Stimulated activated CD4-positive, alpha-beta T cell treated with anti-CD3 and anti-CD28 coated beads, Interleukin-12 subunit alpha, Interleukin-12 subunit beta, amount 100 ng/mL, for 4 hours (primary cell): ENCODE measurements around the gene DNMT3A.
A peak's percentile ranks its signal among the peaks of the same experiment; 100 is the strongest.

Source experiments
- DNase-seq: peaks from one replicate; pipeline ENCODE4 v3.0.0-alpha.2; 2020

Gene DNMT3A

GRCh38 chr2:25323610-25324189 lies 18.0 kb downstream of the DNMT3A start:
- DNase-seq: no peak

- no peak for DNase-seq
Measured at GRCh38 chr2:25323042-25323514, 18.6 kb downstream of the DNMT3A start.

- DNase-seq: no peak
Measured at GRCh38 chr2:25322312-25322711, 19.4 kb downstream of the DNMT3A start.

GRCh38 chr2:25320077-25320476 lies 21.6 kb downstream of the DNMT3A start:
- DNase-seq: no peak

GRCh38 chr2:25316101-25316500 lies 25.6 kb downstream of the DNMT3A start:
- no peak for DNase-seq

GRCh38 chr2:25315316-25315680 lies 26.4 kb downstream of the DNMT3A start:
- DNase-seq: no peak

- DNase-seq: peak; percentile 88
Measured at GRCh38 chr2:25314514-25315315, 27.0 kb downstream of the DNMT3A start.

GRCh38 chr2:25313711-25314513 lies 27.8 kb downstream of the DNMT3A start:
- DNase-seq: no peak

GRCh38 chr2:25312958-25313710 lies 28.6 kb downstream of the DNMT3A start:
- peak; percentile 51 for DNase-seq

- DNase-seq: no peak
Measured at GRCh38 chr2:25311865-25312575, 29.7 kb downstream of the DNMT3A start.

- DNase-seq: no peak
Measured at GRCh38 chr2:25310965-25311864, 30.5 kb downstream of the DNMT3A start.

GRCh38 chr2:25310709-25310964 lies 31.1 kb downstream of the DNMT3A start:
- no peak for DNase-seq

- peak; percentile 68 for DNase-seq
Measured at GRCh38 chr2:25309402-25309801, 32.3 kb downstream of the DNMT3A start.

GRCh38 chr2:25308599-25308998 lies 33.1 kb downstream of the DNMT3A start:
- no peak for DNase-seq

- DNase-seq: no peak
Measured at GRCh38 chr2:25307949-25308557, 33.7 kb downstream of the DNMT3A start.

GRCh38 chr2:25306777-25307368 lies 34.9 kb downstream of the DNMT3A start:
- DNase-seq: no peak

GRCh38 chr2:25305775-25306174 lies 36.0 kb downstream of the DNMT3A start:
- DNase-seq: no peak

GRCh38 chr2:25304826-25305596 lies 36.7 kb downstream of the DNMT3A start:
- DNase-seq: no peak

GRCh38 chr2:25304321-25304720 lies 37.4 kb downstream of the DNMT3A start:
- DNase-seq: no peak
